Thymus (tissue), 11 donors: ENCODE results near the gene TIMP4. TPM values are rescaled to one million over a fixed set of nuclear protein-coding genes. Genes with fewer than 3 reads are reported as not detected.

Source experiments
- DNase-seq, 9 donors: peaks; one replicate each; pipeline ENCODE4 v3.0.0-alpha.2; 2013; ENCODE audit warnings: low spot score in 9 of 9, low read depth in 6 of 9, missing footprints in 1 of 9
- H3K27ac ChIP-seq, 2 donors: one replicate each; pipeline ENCODE4 v1.5.1; 2013; ENCODE audit warnings: control low read depth in 1 of 2, low read depth in 1 of 2, low read length in 1 of 2, mild to moderate bottlenecking in 1 of 2, moderate library complexity in 1 of 2
- H3K27me3 ChIP-seq, 2 donors: one replicate each; pipeline ENCODE4 v1.5.1; 2013; ENCODE audit warnings: low read length in 1 of 2; ENCODE audit not compliant: control insufficient read depth in 2 of 2, insufficient read depth in 1 of 2
- H3K36me3 ChIP-seq, 2 donors: one replicate each; pipeline ENCODE4 v1.5.1; 2013; ENCODE audit warnings: low read length in 1 of 2, mild to moderate bottlenecking in 1 of 2, moderate library complexity in 1 of 2; ENCODE audit not compliant: control insufficient read depth in 2 of 2, insufficient read depth in 2 of 2
- H3K4me1 ChIP-seq, 2 donors: one replicate each; pipeline ENCODE4 v1.5.1; 2013; ENCODE audit warnings: low read length in 2 of 2; ENCODE audit not compliant: control insufficient read depth in 2 of 2, insufficient read depth in 2 of 2
- H3K4me3 ChIP-seq, 2 donors: one replicate each; pipeline ENCODE4 v1.5.1; 2013; ENCODE audit warnings: low read length in 2 of 2, control low read depth in 1 of 2, mild to moderate bottlenecking in 1 of 2
- H3K9me3 ChIP-seq, 2 donors: one replicate each; pipeline ENCODE4 v1.5.1; 2013; ENCODE audit warnings: low read length in 1 of 2, mild to moderate bottlenecking in 1 of 2; ENCODE audit not compliant: control insufficient read depth in 2 of 2, insufficient read depth in 1 of 2
- WGBS: extraction: QIAGEN DNeasy Blood & Tissue Kit; methylation state at CpG from one replicate; pipeline ENCODE4 v1.1.7; 2013; 5-methylcytosine and 5-hydroxymethylcytosine counted together
- polyA plus RNA-seq: library from polyadenylated mRNA; stranded (reverse); fragments of 200-250 nt; gene quantifications from one replicate; pipeline ENCODE4 v1.2.3, GENCODE V29; 2013
- total RNA-seq: library from RNA; stranded (reverse); fragments of 120-200 nt; gene quantifications from one replicate; pipeline ENCODE4 v1.2.4, GENCODE V29; 2013
- donor health status: healthy.

The TIMP4 gene
- total and polyA plus RNA-seq, 2 donors: 0.66 to 4.2 TPM

DNA sequence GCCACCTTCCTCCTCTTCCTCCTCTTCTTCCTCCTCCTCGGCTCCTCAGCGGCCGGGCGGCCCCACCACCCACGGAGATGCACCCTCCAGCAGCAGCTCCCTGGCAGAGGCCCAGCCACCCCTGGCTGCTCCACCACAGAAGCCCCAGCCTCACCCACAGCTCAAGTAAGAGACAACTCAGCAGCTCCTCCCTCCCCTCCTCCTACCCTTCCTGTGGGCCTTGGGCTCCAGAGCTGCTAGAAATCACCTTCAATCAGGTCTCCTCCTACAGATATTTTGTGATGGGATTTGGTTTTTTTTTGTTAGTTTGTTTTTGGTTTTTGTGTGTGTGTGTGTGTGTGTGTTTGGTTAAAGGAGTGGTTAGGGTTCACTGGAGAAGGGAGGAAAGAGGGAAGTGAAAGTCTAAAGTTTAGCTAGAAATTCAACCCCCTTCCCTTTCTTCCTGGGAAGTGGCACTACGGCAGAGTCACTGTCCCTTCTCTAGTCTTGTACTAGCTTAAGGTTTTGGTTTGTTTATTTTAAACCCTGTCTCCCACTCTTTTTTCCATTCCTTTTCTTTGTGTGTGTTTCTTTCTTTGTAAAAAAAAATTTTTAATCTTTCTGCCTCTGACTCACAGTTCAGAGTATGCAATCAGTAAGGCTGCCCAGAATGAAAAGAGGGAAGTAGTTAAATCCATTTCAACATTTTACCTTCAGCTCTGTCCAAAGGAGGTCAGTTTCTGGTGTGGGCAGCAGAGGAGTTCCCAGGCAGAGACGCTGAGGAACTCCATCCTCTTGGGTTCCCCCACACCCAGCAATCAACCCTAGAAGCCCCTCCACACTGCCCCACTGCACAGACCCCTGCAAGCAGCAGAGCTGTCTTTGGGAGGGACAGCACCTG, 29.0 kb upstream of the TIMP4 start:
- Histone ChIP-seq H3K4me1 (peaks cover 4 to 20% of the 10 kb centered on the region in 2 donors), H3K27ac (peak overlapping the region in 1 of 2 donors; percentile 77), H3K9me3 (no peaks in the 10 kb centered on the region), H3K36me3 (no peaks in the 10 kb centered on the region), H3K4me3 (no peak overlapping the region), H3K27me3 (no peaks in the 10 kb centered on the region)
- DNase-seq: peak; percentile 12 to 70 (median 30)
- whole genome bisulfite sequencing: 10% methylated on average over 7 of the region's 7 CpGs

DNA sequence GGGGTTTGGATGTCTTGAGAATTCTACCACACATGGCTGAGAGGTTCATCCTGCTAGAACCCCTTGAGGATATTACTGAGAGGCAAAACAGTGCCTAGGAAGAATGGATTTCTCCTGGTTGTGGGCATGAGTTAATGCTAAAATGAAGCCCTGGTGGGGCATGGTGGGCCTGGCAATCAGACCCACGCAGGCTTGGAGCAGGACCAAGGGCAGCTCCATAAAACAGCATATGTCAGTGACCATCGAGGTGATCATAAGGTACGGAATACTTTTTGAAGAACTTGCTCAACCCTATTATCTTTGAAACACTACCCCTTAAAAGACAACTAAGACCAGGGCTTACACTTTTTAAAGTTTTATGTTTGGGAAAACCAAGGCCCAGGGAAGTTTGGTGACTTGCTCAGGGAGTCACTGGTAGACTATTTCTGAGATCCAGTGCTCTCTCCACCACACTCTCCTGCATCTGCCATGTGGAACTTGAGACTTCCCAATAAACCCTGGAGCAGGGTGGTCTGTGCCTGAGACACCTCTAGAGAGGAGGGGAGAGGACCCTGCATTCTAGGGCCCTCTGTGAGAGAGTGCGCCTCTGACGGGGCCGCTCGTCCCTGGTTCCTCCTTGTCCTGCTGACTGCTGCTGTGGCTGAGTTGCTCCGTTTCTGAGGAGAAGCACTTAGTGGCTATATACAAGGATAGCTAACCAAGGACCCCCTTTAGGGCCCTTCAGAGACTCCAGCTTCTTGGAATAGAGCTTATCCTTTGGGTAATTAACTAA, 28.0 kb upstream of the TIMP4 start:
- no peaks in the 10 kb centered on the region for H3K9me3 ChIP-seq
- H3K27ac ChIP-seq: no peak overlapping the region
- peaks cover 4 to 26% of the 10 kb centered on the region in 2 donors for H3K4me1 ChIP-seq
- no peak overlapping the region for H3K4me3 ChIP-seq
- no peaks in the 10 kb centered on the region for H3K27me3 ChIP-seq
- 95% methylated on average over 8 of the region's 8 CpGs for WGBS
- no peaks in the 10 kb centered on the region for H3K36me3 ChIP-seq
- DNase-seq: no peak

DNA sequence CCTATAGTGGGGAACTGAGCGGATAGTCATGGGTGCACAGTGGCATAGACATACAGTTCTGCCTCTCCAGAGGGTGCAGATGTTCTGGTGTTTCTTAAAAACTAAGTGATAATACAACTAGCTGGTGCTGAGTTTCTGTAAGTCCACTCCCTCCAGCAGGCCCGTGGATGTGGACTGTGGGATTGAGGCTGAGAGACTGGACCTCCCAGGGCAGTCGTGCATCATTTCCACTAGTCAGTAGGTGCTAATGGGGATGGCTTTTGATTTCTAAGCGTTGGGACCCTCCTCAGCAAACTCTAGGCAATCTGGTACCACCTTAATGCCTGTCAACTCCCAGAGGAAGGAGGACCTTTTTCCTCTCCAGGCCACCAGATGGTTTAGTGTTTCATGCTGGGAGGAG, 27.3 kb upstream of the TIMP4 start:
- Histone ChIP-seq H3K4me3 (no peak overlapping the region), H3K9me3 (no peaks in the 10 kb centered on the region), H3K4me1 (peaks cover 4 to 27% of the 10 kb centered on the region in 2 donors), H3K27me3 (no peaks in the 10 kb centered on the region), H3K27ac (no peak overlapping the region), H3K36me3 (no peaks in the 10 kb centered on the region)
- no peak for DNase-seq
- WGBS: 97% methylated on average over 4 of the region's 4 CpGs

DNA sequence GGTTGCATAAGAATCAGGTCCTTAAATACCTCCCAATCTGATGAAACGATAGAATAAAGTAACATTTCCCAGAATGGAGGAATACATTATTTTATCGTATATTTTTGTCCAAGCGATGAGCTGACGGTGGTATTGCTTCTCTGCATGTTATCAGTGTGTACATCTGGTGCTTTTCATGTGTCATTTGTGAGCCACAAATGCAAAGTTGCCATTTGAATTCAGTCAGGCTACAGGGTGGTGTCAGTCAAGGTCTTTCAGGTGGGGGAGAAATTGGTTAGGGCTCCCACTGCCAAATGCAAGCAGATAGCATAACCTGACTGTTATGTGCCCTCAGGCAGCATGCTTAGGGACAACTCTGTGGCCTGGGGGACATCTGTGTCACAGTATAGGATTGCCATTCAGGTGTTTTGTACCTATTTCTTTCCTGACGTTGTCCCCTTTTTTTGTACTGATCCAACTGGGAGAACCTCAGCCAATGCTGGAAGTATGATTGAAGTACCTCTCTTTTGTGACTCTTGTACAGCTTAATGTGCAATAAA, 26.5 kb upstream of the TIMP4 start:
- H3K27ac ChIP-seq: no peak overlapping the region
- peaks cover 4 to 27% of the 10 kb centered on the region in 2 donors for H3K4me1 ChIP-seq
- H3K27me3 ChIP-seq: no peaks in the 10 kb centered on the region
- 84% methylated on average over 5 of the region's 5 CpGs for WGBS
- H3K4me3 ChIP-seq: no peak overlapping the region
- H3K9me3 ChIP-seq: no peaks in the 10 kb centered on the region
- no peak for DNase-seq
- H3K36me3 ChIP-seq: no peaks in the 10 kb centered on the region

DNA sequence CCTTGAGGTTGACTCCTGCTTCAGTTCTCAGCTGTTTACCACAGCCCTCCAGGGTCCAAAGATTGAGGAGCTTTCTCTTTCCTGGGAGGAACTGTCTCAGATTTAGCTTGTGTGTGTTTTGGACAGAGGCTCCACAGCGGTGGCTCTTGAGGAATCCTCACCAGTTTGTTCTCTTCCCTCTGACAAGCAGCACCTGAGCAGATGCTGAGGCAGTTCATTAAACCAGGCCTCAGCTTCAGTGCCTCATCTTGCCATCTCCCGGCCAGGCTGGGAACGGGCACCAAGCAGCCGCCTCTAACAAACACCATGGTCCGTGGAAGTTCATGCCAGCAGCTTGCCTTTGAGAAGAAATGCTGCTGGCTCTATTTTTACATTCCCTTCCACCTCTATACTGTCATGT, 25.8 kb upstream of the TIMP4 start:
- no peaks in the 10 kb centered on the region for H3K27me3 ChIP-seq
- H3K4me3 ChIP-seq: no peak overlapping the region
- H3K9me3 ChIP-seq: no peaks in the 10 kb centered on the region
- H3K27ac ChIP-seq: no peak overlapping the region
- peaks cover 4 to 27% of the 10 kb centered on the region in 2 donors for H3K4me1 ChIP-seq
- DNase-seq: no peak
- no peaks in the 10 kb centered on the region for H3K36me3 ChIP-seq
- WGBS: over 99% methylated on average over 5 of the region's 5 CpGs

DNA sequence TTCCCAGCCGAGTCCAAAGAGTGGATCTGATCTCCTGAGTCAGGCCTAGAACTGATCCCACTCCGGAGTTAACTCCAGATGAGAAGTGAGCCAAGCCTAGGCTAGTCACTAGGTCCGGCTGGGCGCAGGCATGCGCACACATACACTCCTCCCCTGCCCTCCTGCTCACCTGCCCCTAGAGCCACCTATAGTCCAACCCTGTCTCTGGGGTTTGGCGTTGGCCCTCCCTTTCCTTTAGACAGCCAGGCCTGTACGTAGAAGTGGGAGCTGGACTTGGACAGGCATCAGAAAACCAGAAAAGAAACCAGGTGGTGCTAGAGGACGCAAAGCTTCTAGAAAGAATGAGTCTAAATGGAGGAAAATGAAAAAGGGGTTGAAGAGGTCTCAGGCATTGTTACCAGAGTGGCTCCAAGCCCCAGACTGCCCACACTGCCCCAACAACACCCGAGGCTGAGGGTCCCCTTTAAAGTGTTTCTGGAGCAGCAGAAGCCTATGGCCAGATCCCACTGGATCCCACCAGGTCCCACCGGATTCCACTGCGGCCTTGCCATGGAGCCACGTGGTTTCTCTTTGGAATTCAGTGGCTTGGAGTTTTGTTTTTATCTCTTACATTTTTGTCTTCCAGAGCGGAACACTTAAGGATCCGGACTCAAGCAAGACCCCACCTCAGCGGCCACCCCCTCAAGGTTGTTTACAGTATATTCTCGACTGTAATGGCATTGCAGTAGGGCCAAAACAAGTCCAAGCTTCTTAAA, 24.2 kb upstream of the TIMP4 start:
- 96% methylated on average over 16 of the region's 16 CpGs for WGBS
- H3K9me3 ChIP-seq: no peaks in the 10 kb centered on the region
- no peak overlapping the region for H3K4me3 ChIP-seq
- peaks cover 4 to 24% of the 10 kb centered on the region in 2 donors for H3K4me1 ChIP-seq
- H3K27ac ChIP-seq: no peak overlapping the region
- H3K36me3 ChIP-seq: no peaks in the 10 kb centered on the region
- H3K27me3 ChIP-seq: no peaks in the 10 kb centered on the region
- no peak for DNase-seq

DNA sequence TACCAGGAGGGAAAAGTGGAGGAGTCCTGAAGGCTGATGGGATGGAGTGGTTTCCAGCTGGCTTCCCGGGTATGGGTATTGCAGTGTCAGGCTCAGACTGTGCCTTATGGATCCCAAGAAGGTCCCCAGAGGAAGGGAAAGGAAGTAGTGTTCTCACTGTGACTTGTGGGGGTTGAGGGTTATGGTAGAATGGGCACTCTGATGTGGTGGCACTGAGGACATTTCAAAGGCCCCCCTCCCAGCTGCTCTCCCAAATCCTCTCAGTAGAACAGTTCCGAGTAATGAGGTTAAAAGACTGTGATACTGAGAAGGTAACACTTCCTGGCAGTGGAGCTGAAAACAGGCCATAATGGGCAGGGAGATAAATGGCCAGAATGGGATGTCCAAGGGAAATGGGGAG, 23.1 kb upstream of the TIMP4 start:
- whole genome bisulfite sequencing: 73% methylated on average over 2 of the region's 2 CpGs

DNA sequence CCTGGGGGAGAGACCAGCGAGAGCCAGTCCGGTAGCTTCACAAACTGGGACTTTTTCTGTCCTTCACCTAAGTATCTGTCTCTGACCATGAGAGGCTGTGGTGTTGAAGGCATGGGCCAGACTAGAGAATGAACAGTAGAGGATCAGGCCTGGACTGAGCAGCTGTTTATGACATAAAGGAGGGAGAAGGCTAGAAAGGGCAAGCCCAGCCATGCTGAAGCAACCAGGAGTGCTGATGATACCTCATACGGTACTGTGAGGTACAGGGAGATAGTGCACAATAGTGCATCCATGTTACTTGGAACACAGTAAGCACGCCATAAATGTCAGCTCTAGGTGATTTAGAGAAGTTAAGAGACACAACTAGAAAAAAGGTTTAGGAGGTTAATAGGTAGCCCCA, 22.6 kb upstream of the TIMP4 start:
- Histone ChIP-seq H3K27me3 (no peaks in the 10 kb centered on the region), H3K9me3 (no peaks in the 10 kb centered on the region), H3K36me3 (no peaks in the 10 kb centered on the region), H3K27ac (no peak overlapping the region), H3K4me3 (no peak overlapping the region), H3K4me1 (peaks cover 0 to 19% of the 10 kb centered on the region in 2 donors)
- DNase-seq: no peak
- WGBS: 97% methylated on average over 4 of the region's 4 CpGs

More for the DNA sequence above, 23.1 kb upstream of the TIMP4 start:
- Histone ChIP-seq H3K27ac (no peak overlapping the region), H3K9me3 (no peaks in the 10 kb centered on the region), H3K27me3 (no peaks in the 10 kb centered on the region), H3K36me3 (no peaks in the 10 kb centered on the region), H3K4me1 (peaks cover 0 to 20% of the 10 kb centered on the region in 2 donors), H3K4me3 (no peak overlapping the region)
- no peak for DNase-seq
